ENCODE measurements around the gene PKN1. TPM values are rescaled to one million over a fixed set of nuclear protein-coding genes. Genes with fewer than 3 reads are reported as not detected.

The PKN1 gene
- total and polyA plus RNA-seq, 10 of the 15 experiments (the other 5 are each of a cell fraction or from before 2014, with no cell fraction given): 1.0 to 189 (median 52.7) TPM

DNA sequence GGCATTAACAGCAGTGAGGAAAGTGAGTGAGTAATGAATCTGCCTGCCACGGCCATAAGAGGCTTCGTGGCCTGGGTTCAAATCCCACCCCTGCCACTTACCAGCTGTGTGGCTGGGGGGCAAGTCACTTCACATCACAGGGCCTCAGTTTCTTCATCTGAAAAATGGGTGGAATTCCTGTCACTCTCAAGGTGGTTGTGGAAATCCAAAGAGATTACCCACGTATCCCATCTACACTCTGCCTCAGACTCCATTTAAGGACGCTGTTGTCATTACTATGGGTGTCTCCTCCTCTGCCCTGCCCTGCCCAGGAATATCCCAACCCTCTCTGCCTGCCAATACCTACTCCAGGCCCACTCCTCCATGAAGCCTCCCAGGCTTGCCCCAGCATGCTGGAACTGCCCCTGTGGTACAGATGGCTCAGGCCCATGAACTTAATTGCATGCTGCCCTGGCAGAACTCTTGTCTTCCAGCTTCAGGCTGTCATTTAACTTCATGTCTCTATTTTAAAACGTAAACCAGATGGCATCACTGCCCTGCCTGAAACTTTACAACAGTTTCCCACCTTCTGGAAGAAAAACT, 59.7 kb downstream of the PKN1 start:
- 60% methylated on average over 5 of the region's 5 CpGs for WGBS (ENCODE audit: insufficient coverage, insufficient replicate concordance, low lambda C conversion rate, missing lambda C conversion rate)
- H3K4me2 ChIP-seq (ENCODE audit: control insufficient read depth, insufficient read depth): no peak overlapping the region
- no peaks in the 10 kb centered on the region; a peak in 1 of 4 replicates for H3K36me3 ChIP-seq (ENCODE audit: control insufficient read depth in 2 of 2, insufficient read depth in 2 of 2, low read length in 1 of 2)
- intact Hi-C loops (cut with micrococcal nuclease; ENCODE audit: unreplicated experiment) (no loop called here), in situ Hi-C loops (cut with MboI) (no loop called here)
- no peaks in the 10 kb centered on the region for H3K9me3 ChIP-seq (replicated peaks; ENCODE audit: control insufficient read depth, insufficient read depth, low read length)
- TF ChIP-seq CBFB (IDR thresholded peaks at IDR 0.05; ENCODE audit: low read depth) (no peak), YY1 (IDR thresholded peaks at IDR 0.05; ENCODE audit: low read depth, low read length) (no peak), HDAC2 (IDR thresholded peaks at IDR 0.05) (no peak), IKZF2 (IDR thresholded peaks at IDR 0.05) (no peak), CBX5 (IDR thresholded peaks at IDR 0.05; ENCODE audit: low read depth) (no peak), ASH2L (IDR thresholded peaks at IDR 0.05; ENCODE audit: borderline replicate concordance, low read depth) (no peak), EED (IDR thresholded peaks at IDR 0.05; ENCODE audit: low read depth) (no peak), BCL11A (IDR thresholded peaks at IDR 0.05; ENCODE audit: low read depth, low read length) (no peak), KLF5 (IDR thresholded peaks at IDR 0.05; ENCODE audit: partially characterized antibody) (no peak), JUND (IDR thresholded peaks at IDR 0.05; ENCODE audit: low read depth, low read length) (no peak)
- TF ChIP-seq, protein P1, sequence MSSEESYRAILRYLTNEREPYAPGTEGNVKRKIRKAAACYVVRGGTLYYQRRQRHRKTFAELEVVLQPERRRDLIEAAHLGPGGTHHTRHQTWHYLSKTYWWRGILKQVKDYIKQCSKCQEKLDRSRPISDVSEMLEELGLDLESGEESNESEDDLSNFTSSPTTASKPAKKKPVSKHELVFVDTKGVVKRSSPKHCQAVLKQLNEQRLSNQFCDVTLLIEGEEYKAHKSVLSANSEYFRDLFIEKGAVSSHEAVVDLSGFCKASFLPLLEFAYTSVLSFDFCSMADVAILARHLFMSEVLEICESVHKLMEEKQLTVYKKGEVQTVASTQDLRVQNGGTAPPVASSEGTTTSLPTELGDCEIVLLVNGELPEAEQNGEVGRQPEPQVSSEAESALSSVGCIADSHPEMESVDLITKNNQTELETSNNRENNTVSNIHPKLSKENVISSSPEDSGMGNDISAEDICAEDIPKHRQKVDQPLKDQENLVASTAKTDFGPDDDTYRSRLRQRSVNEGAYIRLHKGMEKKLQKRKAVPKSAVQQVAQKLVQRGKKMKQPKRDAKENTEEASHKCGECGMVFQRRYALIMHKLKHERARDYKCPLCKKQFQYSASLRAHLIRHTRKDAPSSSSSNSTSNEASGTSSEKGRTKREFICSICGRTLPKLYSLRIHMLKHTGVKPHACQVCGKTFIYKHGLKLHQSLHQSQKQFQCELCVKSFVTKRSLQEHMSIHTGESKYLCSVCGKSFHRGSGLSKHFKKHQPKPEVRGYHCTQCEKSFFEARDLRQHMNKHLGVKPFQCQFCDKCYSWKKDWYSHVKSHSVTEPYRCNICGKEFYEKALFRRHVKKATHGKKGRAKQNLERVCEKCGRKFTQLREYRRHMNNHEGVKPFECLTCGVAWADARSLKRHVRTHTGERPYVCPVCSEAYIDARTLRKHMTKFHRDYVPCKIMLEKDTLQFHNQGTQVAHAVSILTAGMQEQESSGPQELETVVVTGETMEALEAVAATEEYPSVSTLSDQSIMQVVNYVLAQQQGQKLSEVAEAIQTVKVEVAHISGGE (CRISPR knock-in tag; IDR thresholded peaks at IDR 0.05): no peak
- TF ChIP-seq, protein P2, sequence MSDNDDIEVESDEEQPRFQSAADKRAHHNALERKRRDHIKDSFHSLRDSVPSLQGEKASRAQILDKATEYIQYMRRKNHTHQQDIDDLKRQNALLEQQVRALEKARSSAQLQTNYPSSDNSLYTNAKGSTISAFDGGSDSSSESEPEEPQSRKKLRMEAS (IDR thresholded peaks at IDR 0.05; ENCODE audit: low read depth, low read length): no peak
- TF ChIP-seq, protein P3, sequence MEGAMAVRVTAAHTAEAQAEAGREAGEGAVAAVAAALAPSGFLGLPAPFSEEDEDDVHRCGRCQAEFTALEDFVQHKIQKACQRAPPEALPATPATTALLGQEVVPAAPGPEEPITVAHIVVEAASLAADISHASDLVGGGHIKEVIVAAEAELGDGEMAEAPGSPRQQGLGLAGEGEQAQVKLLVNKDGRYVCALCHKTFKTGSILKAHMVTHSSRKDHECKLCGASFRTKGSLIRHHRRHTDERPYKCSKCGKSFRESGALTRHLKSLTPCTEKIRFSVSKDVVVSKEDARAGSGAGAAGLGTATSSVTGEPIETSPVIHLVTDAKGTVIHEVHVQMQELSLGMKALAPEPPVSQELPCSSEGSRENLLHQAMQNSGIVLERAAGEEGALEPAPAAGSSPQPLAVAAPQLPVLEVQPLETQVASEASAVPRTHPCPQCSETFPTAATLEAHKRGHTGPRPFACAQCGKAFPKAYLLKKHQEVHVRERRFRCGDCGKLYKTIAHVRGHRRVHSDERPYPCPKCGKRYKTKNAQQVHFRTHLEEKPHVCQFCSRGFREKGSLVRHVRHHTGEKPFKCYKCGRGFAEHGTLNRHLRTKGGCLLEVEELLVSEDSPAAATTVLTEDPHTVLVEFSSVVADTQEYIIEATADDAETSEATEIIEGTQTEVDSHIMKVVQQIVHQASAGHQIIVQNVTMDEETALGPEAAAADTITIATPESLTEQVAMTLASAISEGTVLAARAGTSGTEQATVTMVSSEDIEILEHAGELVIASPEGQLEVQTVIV (IDR thresholded peaks at IDR 0.05; ENCODE audit: borderline replicate concordance, partially characterized antibody): no peak
- no TSS peak for BruUV-seq (replicated peaks)
- SMC1A ChIA-PET (ENCODE audit: uncharacterized antibody, unreplicated experiment): no interaction called here
- RAD21 ChIA-PET (ENCODE audit: unreplicated experiment): no interaction called here
- H3K4me1 ChIP-seq (ENCODE audit: control insufficient read depth, insufficient read depth, low read length): peaks cover 2% of the 10 kb centered on the region; the same call in 1 of the 2 replicates
- CTCF ChIA-PET: interaction anchor here (0.6 to 1.2 kb wide), 2 partner anchors 12 to 33 kb away, joined by 3 to 4 read pairs; no protein-coding TSS in a partner anchor
- no peak for DNase-seq (ENCODE audit: low read depth, low spot score)
- ATAC-seq: no peak
- no peak overlapping the region for H2AFZ ChIP-seq (ENCODE audit: control insufficient read depth, low read depth, low read length)
- no peak overlapping the region for H3K9ac ChIP-seq (ENCODE audit: control insufficient read depth, insufficient read depth, low read length)
- no peaks in the 10 kb centered on the region for H4K20me1 ChIP-seq (ENCODE audit: control insufficient read depth, insufficient read depth)
- H3K79me2 ChIP-seq (ENCODE audit: control insufficient read depth, insufficient read depth, low read length): no peaks in the 10 kb centered on the region
- H3K4me3 ChIP-seq: no peak overlapping the region
- no peak overlapping the region for H3K27ac ChIP-seq (ENCODE audit: control insufficient read depth, insufficient read depth)
- POLR2A ChIA-PET: no interaction called here
- FAIRE-seq: no peak
- H3K27me3 ChIP-seq (replicated peaks in 1 of 2; ENCODE audit: control insufficient read depth in 2 of 2, insufficient read depth in 2 of 2, low read length in 1 of 2): no peaks in the 10 kb centered on the region

Measured in GM12878 (cell line).